Lower leg skin (tissue), 4 donors: ENCODE data around the gene JKAMP. TPM values are rescaled to one million over a fixed set of nuclear protein-coding genes. Genes with fewer than 3 reads are reported as not detected.

Experiments
- DNase-seq, 2 donors: peaks; one replicate each; pipeline ENCODE4 v3.0.0-alpha.2; 2019; ENCODE audit warnings: low spot score in 2 of 2
- H3K4me3 ChIP-seq: fragments of 200-600 bp; sonication (generic); 2 replicates; pipeline ENCODE4 v1.5.1; 2017; ENCODE audit warnings: mild to moderate bottlenecking, low read depth; ENCODE audit not compliant: poor library complexity, severe bottlenecking
- POLR2A ChIP-seq, 2 donors: fragments of 450-650 bp; IDR thresholded peaks; one replicate each; pipeline ENCODE4 v1.6.1; 2016 to 2017; ENCODE audit warnings: antibody characterized with exemption in 2 of 2, mild to moderate bottlenecking in 1 of 2, moderate library complexity in 1 of 2
- WGBS, 2 donors: methylation state at CpG; one replicate each; pipeline ENCODE4 v1.1.5; 2018; 5-methylcytosine and 5-hydroxymethylcytosine counted together
- intact Hi-C: fragments of 100-400 bp; cut with DNase I; formaldehyde crosslinking; loops from one replicate; pipeline ENCODE4 v1.15.0; 2023; ENCODE audit warnings: low total_unique reads
- total RNA-seq, 4 donors: library from RNA; depleted of rRNA; stranded (reverse); fragments of >200 nt; gene quantifications; one replicate each; pipeline ENCODE4 v1.1.0, GENCODE V29; 2016
- TF ChIP-seq, protein P1 (sequence below), 3 donors: fragments of 450-650 bp; IDR thresholded peaks; one replicate each; pipeline ENCODE4 v1.5.1; 2016; ENCODE audit warnings: antibody characterized with exemption in 3 of 3, mild to moderate bottlenecking in 3 of 3, moderate library complexity in 2 of 3

Gene JKAMP
- total RNA-seq, 4 donors from 2014 or later = 37.0 to 62.5 (median 47.6) TPM

DNA sequence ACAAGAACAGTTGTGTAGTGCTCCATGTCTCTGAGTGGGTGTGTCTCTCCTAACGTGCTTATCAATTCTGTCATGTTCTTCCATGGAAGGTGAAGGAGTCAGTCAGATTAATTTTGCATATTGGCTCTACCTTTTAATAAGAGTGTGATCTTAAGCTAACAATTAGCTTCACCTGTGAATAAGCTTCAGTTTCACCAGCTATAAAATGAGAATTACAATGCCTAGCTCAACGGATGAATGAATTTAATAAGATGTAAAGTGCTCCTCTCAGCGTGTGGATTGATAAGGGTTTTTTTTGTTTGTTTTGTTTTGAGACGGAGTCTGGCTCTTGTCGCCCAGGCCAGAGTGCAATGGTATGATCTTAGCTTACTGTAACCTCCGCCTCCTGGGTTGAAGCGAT, 59.6 kb downstream of the JKAMP start:
- no peak overlapping the region for H3K4me3 ChIP-seq
- 68 to 71% methylated on average over 7 of the region's 7 CpGs for WGBS, 2 donors
- no peak for TF ChIP-seq POLR2A (IDR thresholded peaks at IDR 0.05)
- TF ChIP-seq, protein P1, sequence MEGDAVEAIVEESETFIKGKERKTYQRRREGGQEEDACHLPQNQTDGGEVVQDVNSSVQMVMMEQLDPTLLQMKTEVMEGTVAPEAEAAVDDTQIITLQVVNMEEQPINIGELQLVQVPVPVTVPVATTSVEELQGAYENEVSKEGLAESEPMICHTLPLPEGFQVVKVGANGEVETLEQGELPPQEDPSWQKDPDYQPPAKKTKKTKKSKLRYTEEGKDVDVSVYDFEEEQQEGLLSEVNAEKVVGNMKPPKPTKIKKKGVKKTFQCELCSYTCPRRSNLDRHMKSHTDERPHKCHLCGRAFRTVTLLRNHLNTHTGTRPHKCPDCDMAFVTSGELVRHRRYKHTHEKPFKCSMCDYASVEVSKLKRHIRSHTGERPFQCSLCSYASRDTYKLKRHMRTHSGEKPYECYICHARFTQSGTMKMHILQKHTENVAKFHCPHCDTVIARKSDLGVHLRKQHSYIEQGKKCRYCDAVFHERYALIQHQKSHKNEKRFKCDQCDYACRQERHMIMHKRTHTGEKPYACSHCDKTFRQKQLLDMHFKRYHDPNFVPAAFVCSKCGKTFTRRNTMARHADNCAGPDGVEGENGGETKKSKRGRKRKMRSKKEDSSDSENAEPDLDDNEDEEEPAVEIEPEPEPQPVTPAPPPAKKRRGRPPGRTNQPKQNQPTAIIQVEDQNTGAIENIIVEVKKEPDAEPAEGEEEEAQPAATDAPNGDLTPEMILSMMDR (IDR thresholded peaks at IDR 0.05) = no peak
- no peak for DNase-seq
- intact Hi-C loops = no loop called here

DNA sequence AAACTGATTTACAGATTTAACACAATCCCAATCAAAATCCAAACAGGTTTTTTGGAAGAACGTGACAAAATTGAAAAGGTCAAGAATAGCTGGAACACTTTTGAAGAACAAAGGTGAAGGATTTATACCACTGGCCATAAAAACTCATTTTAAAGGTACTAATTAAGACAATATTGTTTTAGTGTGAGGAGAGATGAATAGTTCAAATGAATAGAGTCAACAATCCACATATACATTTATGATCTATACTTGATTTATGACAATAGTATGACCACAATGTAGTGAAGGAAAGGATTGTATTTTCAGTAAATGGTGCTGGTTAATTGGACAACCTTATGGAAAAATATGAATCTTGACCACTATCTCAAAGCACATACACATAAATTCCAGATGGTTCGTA, 63.0 kb downstream of the JKAMP start:
- TF ChIP-seq POLR2A (IDR thresholded peaks at IDR 0.05) = no peak
- TF ChIP-seq, protein P1 (IDR thresholded peaks at IDR 0.05) = no peak

More for the DNA sequence above, 63.0 kb downstream of the JKAMP start:
- no peak overlapping the region for H3K4me3 ChIP-seq
- 67 to 74% methylated on average over 2 of the region's 2 CpGs for WGBS, 2 donors
- intact Hi-C loops = no loop called here
- no peak for DNase-seq

Other genes with a start within 250 kb of the JKAMP start
- 1 to 10 TPM; 1.4 to 3.5 (median 2.2) TPM for gene GPR135, start 19.1 kb upstream of the JKAMP start, total RNA-seq
- gene L3HYPDH, start 109 bp upstream of the JKAMP start, total RNA-seq = 10 to 100 TPM in 3 of 4 donors, 1 to 10 TPM in 1; 7.1 to 28.1 (median 16.8) TPM
- not detected for gene CCDC175, start 92.3 kb downstream of the JKAMP start, total RNA-seq